ENCODE measurements around the gene HMCES.
"Not testable (repeated sequence)": the region's sequence is repeated elsewhere in the genome, so short reads cannot be mapped to it uniquely, and the experiment has no call there.

Gene HMCES

DNA sequence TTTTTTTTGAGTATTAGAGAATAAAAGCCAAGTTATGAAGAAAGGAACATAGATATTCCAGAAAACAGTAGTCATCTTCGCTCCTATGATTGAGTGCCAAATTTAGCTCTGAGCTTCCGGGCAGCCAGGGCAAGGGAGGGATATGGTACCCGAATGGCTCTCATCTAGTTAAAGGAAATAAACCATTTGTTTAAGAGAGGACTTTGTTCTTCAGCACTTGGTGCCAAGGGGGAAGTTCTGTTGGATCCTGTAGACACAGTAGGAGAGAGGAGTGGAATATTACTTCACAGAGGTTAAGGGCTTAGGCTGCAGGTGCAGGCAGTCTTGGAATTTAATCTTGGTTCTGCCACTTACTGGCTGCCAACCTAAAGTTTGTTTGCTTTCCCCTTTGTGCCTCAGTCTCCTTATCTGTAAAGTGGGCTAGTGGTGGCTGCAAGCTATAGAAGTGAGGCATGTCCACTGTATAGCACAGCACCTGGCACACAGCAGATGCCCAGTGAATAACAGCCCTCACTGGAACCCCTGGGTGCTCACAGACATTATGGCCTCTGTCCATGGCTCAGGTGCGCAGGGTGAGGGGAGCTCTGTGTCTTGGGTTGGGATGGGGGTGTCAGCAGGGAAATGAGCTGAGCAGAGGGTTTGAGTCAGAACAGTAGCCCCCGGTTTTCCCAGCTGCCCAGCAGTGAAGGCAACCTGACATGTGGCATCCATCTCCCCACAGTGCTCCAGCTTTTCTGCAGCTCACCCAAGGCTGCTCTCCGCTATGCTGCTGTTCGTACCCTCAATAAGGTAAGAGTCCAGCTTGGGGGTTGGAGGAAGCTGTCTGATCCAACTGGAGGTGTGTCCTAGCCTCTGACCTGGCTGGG, 18.8 kb upstream of the HMCES start:
- no peak for DNase-seq

- no peak for DNase-seq
Observed at GRCh38 chr3:129260606-129261005, 18.1 kb upstream of the HMCES start.

DNA sequence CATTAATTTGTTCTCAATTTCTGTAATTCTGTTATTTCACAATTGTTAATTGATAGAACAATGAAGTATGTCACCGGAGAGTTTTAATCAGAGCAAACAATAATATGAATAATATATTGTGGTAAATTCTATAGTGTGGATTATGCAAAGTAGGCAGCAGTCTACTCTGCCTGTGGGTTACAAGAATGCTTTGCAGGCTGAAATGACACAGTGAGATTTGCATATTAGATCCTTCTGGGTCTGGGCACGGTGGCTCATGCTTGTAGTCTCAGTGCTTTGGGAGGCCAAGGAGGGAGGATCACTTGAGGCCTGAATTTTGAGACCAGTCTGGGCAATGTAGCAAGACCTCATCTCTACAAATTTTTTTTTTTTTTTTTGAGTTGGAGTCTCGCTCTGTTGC, 16.8 kb upstream of the HMCES start:
- no peak for DNase-seq

DNA sequence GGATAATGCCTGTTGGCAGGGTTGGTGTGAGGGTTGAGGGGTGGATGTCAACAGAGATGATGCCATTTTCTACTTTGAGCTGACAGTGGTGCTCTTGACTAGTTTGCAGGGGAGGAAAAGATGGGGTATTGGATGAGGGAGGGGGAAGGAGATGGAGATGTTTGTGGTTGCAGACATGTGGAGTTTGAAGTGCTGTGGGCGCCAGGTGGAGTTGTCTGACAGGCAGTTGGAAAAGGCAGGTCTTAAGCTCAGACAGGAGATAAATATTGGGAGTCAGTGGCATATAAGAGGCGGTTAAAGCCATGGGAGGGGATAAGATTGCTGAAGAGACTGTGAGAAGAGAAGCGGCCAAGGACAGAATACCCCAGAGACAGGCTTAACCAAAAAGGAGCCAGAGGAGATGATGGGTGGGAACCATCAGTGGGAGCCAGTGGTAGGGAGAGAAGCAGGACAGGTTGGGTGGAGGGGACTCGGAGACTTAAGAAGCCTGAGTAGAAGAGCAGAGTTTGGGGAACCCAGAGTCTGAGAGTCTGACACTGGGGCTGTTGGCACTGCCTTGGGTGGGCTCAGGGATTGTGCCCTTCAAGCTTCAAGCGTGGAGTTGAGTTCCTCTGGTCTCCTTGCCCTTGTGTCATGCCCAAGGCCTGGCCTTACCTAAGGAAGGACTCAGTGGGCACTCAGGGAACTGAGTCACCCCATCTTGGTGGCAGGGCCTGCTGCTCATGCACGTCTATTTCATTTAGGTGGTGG, 15.3 kb upstream of the HMCES start:
- no peak for DNase-seq

DNA sequence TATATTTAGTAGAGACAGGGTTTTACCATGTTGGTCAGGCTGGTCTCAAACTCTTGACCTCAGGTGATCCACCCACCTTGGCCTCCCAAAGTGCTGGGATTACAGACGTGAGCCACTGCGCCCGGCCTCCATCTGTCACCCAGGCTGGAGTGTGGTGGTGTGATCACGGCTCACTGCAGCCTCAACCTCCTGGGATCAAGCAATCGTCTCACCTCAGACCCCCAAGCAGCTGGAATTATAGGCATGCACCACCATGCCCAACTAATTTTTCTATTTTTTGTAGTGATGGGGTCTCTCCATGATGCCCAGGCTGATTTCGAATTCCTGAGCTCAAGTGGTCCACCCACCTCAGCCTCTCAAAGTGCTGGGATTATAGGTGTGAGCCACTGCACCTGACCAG, 13.7 kb upstream of the HMCES start:
- not testable (repeated sequence) for DNase-seq

DNA sequence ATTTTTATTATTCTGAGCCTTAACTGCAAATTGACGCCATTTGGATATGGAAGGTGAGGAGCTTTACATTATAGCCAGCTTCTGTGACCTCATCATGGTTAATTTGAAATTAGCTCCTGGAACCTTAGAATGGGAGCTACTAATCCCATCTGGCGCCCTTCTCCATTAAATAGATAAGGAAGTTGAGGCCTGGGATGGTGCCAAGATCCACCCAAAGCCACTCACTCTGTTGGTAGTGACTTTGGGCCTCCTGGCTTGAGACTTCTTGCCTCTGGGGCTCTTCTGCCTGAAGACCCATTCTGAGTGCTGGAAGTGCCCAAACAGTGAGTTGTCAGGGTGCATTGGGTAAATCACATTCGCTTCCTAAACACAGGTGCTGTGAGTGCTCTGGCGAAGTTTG, 12.0 kb upstream of the HMCES start:
- no peak for DNase-seq

DNA sequence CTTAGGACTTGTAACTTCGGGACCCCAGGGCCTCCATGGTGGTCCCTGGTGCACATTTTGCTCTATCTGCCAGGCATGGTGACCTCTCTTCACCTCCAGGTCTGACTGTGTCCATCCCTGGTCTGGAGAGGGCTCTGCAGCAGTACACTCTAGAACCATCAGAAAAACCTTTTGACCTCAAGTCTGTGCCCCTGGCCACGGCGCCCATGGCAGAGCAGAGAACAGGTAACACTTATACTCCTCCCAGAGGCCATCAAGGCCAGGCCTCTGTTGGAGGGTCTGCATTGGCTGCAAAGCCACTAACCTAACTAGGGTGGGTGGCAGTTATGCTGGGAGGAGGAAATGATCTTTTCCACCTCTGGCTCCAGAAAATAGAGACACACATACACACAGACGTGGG, 10.3 kb upstream of the HMCES start:
- no peak for DNase-seq

- no peak for DNase-seq
Observed at GRCh38 chr3:129271674-129272073, 7.0 kb upstream of the HMCES start.

DNA sequence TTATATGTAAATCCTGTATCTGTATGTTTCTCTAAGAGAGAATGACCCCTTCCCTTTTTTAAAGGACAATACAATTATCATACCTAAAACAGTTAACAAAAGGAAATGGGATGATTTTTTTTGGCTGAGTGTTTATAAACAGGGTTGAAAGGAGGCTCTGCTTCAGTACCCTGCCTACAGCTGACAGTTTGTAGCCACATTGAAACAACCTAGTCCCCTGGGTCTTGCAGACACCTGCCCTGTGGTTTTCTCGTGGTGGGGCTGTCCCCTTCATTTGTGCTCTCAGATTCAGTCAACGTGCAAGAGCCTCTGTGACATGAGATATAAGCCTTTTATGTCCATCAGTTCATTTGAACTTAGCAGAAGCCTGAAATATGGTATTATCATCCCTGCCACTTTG, 2.3 kb upstream of the HMCES start:
- DNase-seq = no peak

DNA sequence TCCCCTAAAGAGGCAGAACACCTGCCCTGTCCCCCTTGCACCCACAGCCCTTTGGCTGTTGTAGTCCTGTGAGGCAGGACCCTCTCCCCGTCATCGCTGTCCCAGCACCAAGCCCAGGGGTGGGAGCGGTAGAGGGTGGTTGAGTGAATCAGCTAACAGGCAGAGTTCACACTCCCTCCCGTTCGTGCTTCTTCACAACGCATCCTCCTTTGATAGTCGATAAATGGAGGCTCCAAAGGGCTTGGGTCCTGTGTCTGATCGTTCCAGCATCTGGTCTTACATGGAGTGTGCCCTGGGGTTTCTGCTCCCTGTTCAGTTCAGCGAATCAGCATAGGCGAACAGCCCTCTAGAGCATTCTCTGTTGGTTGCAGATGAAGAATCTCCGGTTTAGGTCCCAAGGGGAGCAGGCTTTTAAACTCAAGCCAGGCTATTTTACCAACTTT, 820 bp upstream of the HMCES start:
- DNase-seq = no peak

- DNase-seq = peak; percentile 54
Observed at GRCh38 chr3:129278966-129279906, 566 bp downstream of the HMCES start.

DNA sequence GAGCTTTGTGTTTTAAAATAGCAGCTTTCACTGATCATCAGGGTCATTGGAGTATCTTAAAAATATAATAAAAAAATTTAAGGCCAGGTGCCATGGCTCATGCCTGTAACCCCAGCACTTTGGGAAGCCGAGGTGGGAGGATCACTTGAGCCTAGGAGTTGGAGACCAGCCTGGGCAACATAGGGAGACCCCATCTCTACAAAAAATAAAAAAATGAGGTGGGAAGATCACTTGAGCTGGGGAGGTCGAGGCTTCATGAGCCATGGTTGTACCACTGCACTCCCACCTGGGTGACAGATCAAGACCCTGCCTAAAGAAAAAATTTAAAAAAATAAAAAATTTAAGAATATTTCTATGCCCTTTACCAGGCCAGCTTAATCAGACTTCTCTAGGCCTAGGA, 1.5 kb downstream of the HMCES start:
- no peak for DNase-seq

- no peak for DNase-seq
Observed at GRCh38 chr3:129281726-129282125, 3.1 kb downstream of the HMCES start.

DNA sequence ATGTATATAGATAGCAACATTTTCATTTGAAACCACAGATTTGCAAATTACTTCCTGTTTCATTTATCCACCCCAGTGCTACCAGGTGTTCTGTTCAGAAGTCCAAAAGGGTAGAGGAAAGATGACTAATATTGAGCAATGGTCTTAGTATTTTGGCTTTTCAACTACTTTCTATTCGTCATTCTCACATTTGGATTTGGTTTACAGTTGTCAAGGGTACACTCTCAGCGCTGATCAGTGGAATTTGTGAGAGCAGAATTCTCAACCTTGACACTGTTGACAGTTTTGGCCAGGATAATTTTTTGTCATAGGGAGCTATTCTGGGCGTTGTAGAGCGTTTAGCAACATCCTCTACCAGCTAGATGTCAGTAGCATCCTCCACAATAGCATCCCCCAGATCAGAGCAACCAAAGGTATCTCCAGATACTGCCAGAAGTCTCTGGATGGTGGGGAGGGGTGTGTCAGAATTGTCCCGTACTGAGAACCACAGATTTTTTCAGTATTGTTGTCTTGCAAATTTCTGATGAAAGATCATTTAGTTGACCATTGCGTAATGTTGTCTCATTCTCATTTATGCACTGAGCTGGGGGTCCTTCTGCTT, 4.2 kb downstream of the HMCES start:
- DNase-seq = peak; percentile 12

DNA sequence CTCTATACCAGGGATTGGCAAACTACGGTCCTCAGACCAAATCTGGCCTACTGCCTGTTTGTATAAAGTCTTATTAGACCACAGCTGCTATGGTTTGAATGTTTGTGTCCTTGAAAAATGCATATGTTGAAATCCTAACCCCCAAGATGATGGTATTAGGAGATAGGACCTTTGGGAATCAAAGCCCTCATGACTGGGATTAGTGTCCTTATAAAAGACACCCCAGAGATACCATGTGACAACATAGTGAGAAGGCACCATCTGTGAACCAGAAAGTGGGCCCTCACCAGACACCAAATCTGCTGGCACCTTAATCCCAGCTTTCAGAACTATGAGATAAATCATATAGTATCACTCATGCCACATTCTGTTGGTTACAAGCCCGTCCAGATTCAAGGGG, 7.4 kb downstream of the HMCES start:
- DNase-seq = no peak

GRCh38 chr3:129288446-129288845, 9.8 kb downstream of the HMCES start:
- no peak for DNase-seq

- DNase-seq = no peak
Observed at GRCh38 chr3:129289201-129289921, 10.7 kb downstream of the HMCES start.

DNA sequence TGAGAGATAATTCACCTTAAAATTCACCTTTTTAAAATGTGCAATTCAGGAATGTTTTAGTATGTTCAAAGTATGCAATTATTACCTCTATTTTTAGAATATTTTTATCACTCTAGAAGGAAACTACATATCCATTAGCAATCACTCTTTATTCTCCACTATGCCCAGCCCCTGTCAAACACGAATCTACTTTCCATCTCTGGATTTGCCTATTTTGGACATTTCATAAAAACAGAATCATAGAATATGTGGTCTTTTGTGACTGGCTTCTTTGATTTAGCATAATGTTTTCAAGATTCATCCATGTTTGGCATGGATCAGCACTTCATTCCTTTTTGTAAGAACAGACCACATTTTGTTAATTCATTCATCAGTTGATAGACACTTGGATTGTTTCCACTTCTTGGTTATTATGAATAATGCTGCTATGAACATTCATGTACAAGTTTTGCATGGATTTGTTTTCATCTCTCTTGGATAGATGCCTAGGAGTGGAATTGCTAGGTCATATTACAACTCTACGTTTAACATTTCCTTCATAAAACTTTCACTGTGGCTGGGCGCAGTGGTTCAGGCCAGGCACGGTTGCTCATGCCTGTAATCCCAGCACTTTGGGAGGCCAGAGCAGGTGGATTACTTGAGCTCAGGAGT, 12.7 kb downstream of the HMCES start:
- DNase-seq = no peak

- DNase-seq = no peak
Observed at GRCh38 chr3:129295286-129295685, 16.6 kb downstream of the HMCES start.

DNA sequence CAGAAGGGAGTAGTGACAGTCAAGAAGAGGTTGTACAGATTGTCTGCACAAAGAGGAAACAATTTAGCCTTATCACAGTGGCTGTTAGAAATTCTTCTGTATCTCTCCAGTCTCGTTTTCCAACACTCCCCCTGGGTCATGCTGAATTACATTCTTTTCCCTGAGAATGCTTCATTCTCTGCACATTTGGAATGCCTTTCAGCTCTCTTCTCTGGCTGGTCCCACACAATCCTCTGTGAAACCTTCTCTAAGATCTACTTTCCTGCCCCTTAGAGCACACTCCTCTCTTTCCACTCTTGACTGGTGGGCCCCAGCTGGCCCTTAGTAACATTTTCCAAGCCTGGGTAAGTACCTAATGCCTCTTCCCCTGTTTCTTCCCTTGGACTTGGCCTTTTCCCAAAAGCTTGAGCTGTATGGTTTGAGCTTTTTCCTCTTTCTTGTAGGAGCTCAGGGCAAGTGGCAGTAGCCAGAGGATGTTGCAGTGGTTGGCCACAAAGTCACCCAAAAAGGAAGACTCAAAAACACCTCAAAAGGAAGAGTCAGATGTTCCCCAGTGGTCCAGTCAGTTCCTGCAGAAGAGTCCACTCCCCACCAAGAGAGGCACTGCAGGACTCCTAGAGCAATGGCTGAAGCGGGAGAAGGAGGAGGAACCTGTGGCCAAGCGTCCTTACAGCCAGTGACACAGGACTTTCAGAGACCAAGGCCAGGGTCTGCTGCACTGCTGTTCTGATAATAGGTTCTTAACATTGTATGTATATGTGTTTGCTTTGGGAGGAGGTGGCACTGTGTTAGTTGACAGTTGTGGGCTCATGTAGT, 25.7 kb downstream of the HMCES start:
- no peak for DNase-seq

- no peak for DNase-seq
Observed at GRCh38 chr3:129304962-129305222, 26.2 kb downstream of the HMCES start.

All from stimulated activated naive CD4-positive, alpha-beta T cell treated with Interleukin-2 at 50 U/mL for 16 hours (primary cell).